GM19467 (cell line): Measurements from ENCODE around the gene NINJ2.

ENCODE experiments used
- ATAC-seq: cut with Tn5 transposase; IDR thresholded peaks from one replicate; pipeline ENCODE4 v1.9.1; 2021; ENCODE audit warnings: mild to moderate bottlenecking, moderate library complexity; ENCODE audit not compliant: unreplicated experiment

Gene NINJ2

GRCh38 chr12:674272-674781 is 11.1 kb upstream of the NINJ2 start:
- ATAC-seq = peak; percentile 76

GRCh38 chr12:673849-674248 is 10.6 kb upstream of the NINJ2 start:
- peak; percentile 2 for ATAC-seq

DNA sequence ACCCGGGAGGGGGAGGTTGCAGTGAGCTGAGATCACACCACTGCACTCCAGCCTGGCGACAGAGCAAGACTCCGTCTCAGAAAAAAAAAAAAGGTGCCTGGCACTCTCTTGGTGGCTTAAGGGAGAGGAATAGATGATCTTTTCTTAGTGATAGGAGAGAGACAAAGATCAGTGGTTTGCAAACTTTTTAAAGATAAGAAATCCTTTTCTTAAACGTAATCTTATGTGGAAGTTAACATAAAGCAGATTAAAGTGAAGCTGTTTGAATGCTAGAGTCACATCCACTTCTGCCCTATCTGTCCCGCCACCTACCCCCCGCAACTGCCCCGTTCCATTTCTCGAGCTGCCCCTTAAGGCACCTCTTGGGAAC is 6.3 kb upstream of the NINJ2 start:
- ATAC-seq = no peak

GRCh38 chr12:668090-668481 is 4.8 kb upstream of the NINJ2 start:
- ATAC-seq = no peak

DNA sequence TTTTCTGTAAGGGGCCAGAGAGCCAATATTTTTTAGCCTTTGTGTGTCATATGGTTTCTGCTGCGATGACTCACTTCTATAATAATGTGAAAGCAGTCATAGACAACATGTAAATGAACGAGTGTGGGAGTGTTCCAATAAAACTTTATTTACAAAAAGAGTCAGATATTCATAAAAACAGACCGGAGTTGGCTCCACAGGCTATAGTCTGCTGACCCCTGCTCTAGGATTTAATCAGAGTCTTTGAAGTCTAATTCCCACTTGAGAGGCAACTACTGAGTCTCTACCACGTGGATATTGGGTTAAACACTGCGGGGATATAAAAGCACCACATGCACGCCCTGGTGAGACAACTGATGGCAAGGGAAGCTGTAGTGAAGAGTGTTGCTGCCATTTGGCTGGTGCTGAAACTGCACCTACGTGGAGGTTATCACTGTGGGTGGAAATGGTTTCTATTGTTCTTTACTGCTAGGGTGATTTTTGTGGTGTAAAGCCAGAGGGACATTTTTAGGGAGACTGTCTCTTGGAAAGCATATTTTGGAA is 3.6 kb upstream of the NINJ2 start:
- no peak for ATAC-seq

DNA sequence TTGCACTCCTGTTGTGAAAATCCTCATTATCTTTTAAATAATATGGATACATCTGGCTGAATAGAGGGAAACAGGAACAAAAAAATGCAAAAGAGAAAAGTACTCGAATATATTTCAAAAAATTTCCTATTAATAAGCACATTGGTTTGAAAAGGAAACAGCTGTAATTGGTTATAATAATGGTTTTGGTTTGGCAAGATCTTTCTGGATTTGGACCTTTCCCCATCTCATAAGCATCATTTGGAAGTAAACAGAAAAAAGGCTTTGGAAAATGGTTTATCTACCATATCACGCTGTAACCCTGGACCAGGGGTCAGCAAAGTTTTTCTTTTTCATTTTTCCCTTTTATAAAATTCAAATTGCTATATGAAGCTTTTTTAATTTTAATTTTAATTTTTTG is 2.8 kb upstream of the NINJ2 start:
- ATAC-seq = no peak

- no peak for ATAC-seq
These were observed 1.5 kb upstream of the NINJ2 start for GRCh38 chr12:664779-665092.

GRCh38 chr12:664075-664778 is 982 bp upstream of the NINJ2 start:
- no peak for ATAC-seq

GRCh38 chr12:662566-663292 is 516 bp downstream of the NINJ2 start:
- ATAC-seq = no peak

DNA sequence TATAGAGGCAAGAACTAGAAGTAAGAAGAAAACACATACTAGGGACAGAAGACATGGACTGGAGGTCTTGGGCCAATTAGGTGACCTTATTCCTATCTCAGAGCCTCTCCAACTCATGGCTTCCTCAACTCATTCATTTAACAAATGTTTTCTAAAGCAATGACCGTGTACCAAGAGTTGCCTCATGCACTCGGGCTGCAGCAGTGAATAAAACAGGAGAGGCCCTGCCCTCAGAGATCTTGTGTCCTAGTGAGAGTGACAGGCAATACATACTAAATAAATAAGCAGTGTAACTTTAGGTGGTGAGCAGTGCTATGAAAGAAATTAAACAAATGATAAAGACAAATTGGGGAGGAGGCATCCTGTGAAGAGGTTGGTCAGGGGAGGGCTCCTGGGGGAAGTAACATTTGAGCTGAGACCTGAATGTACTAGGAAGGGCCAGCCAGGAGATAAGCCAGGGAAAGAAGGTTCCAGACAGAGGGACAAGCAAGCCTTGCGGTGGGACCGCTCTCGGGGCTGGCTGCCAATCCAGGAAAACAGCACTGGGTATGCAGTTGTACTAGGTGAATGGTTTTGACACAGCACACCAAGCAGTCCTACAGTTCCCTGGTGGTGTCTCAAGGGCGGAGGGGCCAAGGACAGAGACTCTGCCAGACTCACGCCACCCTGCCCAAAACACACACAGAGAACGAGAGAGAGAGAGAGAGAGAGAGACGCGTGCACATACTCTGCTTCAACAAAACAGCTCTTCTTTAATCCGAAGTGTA is 1.3 kb downstream of the NINJ2 start:
- ATAC-seq = no peak

DNA sequence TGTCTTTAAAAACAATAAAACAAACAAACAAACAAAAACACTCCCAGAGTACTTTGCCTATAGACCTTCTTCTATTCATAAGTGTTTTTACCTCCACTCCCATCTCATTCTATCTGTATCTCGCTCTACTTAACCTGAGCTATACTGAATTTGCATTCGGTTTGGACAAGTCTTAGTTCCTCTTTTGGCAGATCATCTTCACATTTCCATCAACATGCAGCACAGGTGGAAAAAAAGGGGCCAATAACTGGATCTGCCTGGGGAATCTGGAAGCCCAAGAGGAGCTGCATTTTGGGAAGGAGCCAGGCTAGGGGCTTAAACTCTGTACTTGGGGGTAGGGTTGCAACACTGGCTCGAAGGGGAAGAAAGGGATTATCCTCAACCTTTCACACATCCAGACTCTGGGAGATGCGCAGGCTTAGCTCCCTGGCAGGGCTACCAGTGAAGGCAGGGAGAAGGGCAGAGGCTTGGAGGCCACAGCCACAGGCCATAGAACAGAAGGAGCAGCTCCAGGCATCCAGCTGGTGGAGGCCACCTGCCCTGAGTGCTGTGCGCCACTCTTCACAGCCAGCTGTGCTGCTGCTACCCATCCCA is 4.1 kb downstream of the NINJ2 start:
- no peak for ATAC-seq

GRCh38 chr12:650983-651382 is 12.3 kb downstream of the NINJ2 start:
- ATAC-seq = no peak

GRCh38 chr12:647385-648085 is 15.7 kb downstream of the NINJ2 start:
- no peak for ATAC-seq

GRCh38 chr12:646442-647384 is 16.5 kb downstream of the NINJ2 start:
- no peak for ATAC-seq

DNA sequence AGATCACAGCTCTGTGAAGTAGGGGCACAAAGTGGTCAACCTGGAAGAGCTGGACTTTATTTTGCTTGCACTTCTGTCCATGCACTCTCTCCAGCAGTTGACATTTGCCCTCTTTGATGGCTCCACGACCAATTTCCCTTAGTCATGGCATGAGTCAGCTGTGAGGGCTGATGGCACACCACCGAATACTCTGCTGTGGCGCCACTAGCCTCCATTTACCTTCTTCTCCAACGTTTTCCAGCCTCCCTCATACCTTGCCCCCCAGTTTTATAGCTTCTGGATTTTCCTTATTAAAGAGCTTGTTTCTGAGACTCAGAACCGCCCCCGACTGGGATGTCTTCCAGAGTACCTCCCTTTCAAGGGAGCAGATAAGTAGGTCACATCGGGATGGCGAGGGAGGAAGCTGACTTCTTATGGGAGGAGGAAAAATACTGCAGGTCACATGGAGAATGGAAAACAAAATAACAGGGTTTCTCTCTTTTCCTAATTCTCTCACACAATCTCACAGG is 17.6 kb downstream of the NINJ2 start:
- ATAC-seq = no peak

DNA sequence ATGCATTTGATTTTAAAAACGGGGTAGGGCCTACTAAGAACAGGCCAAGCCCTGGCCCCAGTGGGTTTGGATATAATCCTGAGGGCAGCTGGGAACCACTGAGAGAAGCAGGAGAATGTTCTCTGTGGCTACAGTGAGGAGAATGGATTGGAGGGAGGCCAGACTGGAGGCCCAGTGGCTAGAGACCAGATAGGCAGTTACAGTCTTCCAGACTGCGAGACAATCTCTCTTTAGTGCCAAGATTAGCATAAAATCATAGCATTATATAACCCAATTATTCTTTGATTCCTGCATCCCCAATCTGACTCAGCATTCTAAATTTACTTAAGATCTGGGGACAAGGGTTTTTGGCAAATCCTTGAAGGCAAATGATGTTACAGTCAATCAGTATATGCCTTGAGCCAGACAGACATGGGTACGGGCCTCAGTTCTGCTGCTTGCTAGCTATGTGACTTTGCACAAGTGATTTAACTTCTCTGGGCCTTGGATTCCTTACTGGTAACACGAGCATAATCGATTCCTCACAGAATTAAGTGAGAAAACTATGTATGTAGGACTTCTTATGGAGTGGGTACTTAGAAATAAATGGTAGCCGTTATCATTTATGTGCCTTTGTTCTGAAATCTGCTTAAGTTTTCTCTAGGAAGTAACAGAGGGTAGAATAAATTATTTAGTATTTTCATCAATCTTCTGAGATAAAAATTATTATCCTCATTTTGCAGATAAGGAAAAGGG is 18.3 kb downstream of the NINJ2 start:
- ATAC-seq = no peak

GRCh38 chr12:644303-644639 is 19.0 kb downstream of the NINJ2 start:
- no peak for ATAC-seq

DNA sequence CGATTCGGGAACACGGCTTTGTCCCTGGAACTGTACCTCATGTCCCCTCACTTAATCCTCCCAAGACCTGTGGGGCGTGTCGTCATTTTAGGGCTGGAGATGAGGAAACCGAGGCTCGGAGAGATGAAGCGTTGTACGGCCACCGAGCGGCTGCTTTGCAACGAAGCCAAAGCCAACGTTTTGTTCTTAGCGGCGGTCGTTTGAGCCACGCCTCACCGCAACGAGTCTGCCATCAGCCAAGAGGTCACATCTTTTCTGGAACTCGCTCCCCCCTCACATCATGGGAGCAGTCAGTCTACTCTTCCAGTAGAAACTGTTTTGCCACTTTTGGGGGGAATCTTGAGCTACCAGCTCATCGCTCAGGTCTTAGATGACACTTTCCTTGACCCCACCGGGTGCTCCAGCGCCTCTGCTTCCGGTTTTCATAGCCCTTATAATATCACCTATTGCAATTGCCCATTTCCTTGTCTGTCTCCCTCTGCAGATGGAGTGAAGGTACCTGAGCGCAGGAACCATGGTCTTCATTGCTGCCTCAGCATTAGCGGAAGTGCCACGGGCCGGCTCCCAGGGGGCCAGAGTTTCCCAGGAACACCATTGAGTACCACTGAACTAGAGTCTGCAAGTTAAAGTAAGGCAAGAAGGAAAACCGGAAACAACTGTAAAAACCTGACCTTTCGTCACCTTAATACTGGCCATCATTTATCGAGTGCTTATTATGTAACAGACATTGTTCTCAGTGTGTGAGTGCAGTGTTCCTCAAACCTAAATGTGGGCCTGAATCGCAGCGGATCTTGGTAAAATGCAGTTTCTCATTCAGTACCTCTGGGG is 19.6 kb downstream of the NINJ2 start:
- ATAC-seq = no peak
